GM21825 (cell line): ENCODE measurements around the gene SYT7.

Experiments used
- ATAC-seq: cut with Tn5 transposase; IDR thresholded peaks from one replicate; pipeline ENCODE4 v1.9.1; 2021; ENCODE audit warnings: mild to moderate bottlenecking, moderate library complexity; ENCODE audit not compliant: unreplicated experiment

SYT7 gene

GRCh38 chr11:61555051-61555969 is 25.6 kb downstream of the SYT7 start:
- ATAC-seq: no peak

DNA sequence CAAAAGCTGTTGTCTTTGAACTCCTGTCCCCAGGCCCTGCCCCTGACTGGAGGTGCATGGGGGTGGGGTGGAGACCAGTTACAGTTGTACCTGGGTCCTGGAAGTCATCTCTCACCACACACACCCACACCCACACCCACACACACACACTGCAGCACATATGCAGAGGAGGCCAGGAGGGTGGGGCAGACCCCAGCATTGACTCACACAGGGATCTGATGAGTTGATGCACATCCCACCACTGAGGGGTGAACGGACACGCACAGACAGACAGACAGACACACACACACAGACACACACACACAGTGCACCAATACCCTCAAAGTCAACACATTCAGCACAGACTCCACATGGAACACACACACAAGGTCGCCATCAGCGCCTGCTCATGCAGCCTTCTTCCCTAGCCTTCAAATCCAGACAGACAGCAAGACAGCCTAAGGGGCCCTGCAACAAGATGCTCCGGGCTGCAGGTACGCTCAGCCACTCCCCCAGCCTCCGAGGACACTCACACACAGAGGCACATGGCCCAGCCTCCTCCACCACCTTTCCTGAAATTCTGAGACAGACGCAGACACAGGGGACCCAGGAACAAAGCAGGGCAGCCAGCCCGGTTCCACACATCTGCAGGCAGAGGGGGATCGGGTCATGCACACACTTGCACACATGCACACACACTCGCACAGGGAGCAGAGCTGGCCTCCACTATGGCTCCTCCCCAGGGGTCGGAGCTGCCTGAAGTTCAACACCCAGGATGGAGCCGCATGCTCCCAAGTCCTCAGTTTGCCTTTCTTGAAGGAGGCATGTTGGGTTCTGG is 26.5 kb downstream of the SYT7 start:
- no peak for ATAC-seq

- ATAC-seq: no peak
These were observed 27.3 kb downstream of the SYT7 start for GRCh38 chr11:61553373-61554171.

DNA sequence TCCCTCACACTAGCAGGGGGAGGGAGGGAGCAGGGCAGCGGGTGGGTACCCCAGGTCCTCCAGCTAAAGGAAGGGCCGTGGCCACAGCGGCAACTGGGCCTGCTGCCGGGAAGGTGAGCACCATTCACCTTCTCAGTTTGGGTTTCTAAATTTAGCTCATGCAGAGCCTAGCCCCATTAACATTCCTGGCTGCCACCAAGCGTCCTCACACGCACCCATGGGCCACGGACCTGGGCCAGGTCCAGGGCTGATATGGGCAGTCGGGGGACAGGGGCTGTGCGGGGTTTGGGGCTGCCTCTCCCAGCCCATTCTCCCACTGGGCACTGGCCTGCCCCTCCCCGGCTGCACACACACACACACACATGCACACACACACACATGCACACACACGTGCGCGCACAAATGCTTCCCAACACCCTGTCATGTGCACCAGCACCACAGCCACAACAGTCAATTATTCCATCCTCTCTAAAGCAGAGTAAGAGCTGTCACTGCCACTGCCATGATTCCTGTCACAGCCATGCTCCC is 28.7 kb downstream of the SYT7 start:
- no peak for ATAC-seq

DNA sequence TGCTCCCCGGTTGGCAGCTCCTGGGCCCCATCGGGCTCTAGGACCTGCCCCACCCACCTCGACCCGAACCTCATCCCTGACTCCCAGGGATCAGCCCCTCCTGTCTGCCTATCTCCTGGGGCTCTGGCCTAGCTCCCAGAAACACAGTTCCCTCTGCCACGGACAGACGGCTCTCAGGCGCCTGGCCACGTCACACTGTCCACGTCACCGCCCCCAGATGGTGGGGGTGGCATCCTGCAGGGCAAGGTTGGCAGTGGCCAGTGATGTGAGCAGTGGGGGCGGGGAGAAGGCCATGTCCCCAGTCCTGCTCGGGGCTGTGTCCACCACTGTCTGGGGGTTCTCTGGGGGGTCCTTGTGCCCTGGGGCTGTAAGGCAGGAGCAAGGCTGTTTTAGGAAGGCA is 29.2 kb downstream of the SYT7 start:
- ATAC-seq: no peak

DNA sequence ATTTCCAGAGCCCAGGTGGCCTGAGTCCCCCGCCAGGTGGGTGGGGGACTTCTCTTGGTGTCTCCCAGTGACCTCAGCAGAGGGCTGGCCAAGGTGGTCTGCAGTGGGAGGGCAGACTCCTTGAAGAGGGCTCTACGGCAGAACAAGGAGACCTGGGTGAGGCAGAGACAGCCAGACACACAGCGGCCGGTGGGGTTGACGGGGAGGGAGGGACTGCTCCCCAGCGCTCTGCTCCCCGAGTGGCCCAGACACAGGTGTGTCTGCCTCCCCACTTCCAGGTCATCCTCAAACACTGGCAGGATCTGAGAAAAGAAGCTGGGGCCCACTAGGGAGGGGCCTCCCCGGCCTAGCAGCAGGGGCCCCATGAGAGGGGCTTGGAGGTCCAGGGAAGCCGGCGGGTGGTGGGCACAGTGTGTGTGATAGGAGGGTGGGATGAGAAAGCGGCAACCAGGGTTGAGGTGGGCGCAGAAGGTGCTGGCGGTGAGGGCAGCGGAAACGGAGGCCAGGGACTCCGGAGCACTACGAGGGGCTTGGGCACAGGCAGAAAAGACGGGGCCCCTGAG is 30.1 kb downstream of the SYT7 start:
- no peak for ATAC-seq

DNA sequence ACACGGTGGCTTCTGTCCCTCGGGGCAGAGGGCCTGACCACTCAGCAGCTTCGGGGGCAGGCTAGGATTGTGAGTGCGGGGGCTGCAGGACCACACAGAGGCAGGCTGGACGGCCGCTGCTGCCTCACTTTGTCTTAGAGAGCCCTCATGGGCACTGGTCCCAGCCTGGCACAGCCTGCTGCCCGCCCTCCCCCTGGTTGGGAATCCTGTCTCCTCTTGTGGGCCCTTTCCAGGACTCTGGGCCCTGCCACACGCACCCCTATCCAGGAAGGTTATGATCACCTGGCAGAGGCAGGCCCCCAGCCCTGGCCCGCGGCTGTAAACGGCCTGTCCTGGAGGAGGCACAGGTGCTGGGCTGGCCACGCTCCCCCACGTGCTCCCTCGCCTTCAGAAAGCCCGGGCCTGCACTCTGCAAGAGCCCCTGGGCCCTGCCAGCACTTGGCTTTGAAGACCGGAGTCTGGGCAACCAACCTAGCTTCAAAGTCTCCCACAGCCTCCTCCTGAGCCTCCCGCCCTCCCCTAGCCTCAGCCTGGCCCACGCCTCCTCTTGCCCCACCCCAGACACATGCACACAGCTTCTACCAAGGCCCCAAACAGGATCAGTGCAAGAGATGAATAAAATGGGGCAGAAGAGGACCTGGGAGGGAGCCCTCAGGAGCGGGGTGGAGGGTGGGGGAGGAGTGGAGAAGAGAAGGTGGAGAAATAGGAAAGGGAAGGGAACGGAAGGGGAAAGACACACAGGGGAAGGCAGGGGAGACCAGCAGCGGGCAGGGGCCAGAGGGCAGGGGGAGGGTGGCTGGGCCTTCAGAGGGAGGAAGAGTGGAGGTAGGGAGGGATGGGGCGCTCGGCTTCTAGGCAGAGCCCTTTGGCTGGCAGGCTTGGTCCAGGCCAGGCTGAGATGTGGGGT is 31.0 kb downstream of the SYT7 start:
- ATAC-seq: no peak

DNA sequence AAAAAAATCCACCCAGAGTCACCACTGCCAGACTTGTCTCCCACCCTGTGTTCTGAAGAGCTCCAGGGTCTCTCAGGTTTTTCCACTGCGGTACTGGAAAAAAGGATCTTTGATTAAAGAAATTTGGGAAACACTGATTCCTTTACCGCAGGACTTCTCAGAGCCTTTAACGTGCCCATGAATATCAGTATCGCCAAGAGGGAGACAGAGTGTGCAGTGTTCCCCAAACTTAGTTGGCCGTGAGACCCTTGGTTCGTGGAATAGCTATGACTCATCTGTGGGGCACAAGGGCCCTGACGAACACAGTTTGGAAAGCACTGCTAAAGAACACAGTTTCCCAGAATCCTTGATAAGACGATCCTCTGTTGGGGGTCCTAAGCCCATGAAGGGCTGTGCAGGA is 31.7 kb downstream of the SYT7 start:
- ATAC-seq: no peak

DNA sequence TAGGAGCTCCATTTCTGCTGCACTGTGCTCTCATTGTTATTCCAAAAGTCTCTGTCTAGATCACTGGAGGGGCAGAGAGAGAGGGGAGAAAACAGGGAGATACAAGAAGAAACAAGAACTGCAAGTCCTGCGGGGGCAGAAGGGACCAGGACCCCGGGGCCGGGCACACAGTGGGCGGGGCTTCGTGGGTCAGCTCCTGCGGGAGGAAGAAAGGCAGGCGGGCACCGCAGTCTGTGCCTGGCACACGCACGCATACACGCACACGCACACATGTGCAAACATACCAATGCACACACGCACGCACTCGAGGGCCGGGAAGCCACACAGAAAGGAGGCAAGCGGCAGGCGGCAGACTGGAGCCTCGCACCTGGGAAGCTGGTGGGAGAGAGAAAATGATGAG is 33.6 kb downstream of the SYT7 start:
- ATAC-seq: no peak

- ATAC-seq: no peak
These were observed 34.2 kb downstream of the SYT7 start for GRCh38 chr11:61546663-61547062.

DNA sequence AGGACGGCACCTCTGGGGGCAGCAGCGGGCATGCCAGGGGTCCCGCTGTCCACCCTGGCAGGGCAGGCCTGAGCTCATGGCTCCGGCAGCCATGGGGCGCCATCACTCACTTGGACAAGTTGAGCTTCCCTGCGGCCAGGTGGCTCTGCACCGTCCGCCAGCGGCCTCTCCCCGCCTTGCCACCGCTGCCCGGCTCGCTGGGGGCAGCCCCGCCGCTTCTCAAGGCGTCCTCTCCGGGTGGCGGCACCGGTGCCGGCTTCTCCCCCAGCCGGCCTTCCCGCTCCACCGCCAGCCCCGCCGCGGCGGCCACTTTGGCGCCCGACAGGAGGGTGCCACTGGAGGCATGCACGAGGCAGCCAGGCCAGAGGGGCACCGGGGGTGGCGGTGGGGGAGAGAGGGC is 35.0 kb downstream of the SYT7 start:
- ATAC-seq: no peak

- no peak for ATAC-seq
These were observed 35.5 kb downstream of the SYT7 start for GRCh38 chr11:61545341-61545740.

GRCh38 chr11:61544466-61544865 is 36.4 kb downstream of the SYT7 start:
- no peak for ATAC-seq

DNA sequence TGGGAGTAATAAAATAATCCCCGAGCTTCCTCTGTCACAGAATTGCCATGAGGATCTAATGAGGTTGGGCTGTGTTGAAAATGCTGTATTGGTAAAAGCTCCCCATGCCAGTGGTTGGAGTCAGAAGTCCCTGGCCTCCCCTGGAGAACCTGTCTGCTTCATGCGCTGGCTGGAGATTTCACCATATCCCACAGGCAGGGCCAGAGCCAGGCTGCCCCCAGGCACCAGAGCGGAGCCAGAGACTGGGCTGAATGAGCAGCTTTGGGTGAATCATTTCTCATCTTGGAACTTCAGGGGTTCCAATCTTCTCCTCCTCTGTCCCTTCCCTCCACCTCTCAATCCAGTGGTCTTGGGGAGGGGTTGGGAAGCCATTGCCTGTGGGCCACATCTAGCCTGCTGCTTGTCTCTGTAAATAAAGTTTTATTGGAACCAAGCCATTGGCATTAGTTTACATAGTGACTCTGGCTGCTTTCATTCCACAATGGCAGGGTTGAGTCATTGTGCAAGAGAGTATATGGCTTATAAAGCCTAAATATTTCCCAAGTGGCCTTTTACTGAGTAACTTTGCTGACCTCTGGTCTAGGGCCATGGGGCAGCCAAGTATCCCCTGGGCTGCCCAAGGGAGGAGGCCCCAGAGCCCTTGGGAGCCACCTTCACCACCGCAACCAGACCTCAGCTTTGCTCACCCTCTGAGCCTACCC is 37.1 kb downstream of the SYT7 start:
- ATAC-seq: no peak

DNA sequence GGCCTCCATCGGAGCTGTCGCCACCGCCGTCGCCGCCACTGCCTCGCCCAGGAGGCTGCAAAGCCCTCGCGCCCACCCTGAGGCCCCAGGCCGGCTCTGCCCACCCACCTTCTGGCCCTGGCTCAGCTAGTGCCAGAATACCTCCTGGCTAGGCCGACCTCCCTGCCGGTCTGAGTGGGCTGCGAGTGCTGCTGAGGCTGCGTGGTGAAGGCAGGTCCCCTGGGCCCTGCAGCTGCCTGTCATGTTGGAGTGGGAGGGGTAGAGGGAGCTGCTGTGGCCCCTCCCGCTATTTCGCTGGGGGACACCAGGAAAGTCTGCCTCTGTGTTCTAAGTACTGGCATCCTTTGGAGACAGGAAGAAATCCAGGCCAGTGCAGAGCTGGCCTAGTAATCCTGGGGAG is 38.2 kb downstream of the SYT7 start:
- no peak for ATAC-seq

DNA sequence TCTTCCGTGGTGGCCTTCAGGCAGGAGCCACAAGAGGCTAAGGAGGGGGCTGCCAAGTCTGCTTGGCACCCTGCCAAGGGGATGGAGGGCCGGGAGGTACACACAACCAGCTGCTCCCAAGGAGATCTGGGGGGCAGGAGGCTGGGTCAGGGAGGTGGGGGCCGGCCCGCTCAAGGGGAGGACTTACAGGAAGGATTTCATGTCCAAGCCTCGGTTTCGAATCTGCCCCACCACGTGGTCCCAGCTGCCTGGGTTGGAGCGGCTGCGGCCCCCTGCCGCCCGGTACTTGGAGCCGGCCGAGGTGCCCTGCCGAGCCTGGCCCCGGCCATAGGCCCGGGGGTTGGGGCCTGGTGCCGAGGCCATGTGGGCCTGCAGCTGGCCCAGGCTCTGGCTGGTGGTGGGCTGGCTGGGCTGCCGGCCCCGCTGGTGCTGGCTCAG is 38.8 kb downstream of the SYT7 start:
- ATAC-seq: no peak

DNA sequence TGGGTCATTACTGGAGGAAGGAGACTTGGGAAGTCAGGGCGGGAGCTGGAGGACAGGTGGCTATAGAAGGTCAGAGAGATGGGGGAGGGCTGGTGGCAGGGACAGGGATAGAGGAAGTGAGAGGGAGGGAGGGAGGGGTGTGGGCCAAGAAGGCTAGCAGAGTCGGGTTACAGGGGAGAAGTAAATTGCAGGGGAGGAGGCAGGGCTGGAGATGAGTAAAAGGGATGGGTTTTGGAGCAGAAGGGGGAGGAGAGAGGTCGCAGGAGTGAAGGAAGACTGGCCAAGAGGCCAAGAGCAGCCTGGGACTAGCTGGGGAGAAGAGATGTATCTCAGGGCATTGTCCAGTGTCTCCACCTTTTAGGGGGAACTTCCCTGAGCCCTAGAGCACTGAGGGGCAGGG is 39.3 kb downstream of the SYT7 start:
- no peak for ATAC-seq

GRCh38 chr11:61540528-61540927 is 40.3 kb downstream of the SYT7 start:
- no peak for ATAC-seq

GRCh38 chr11:61539831-61540357 is 41.0 kb downstream of the SYT7 start:
- ATAC-seq: no peak
